C4-2B (cell line): ENCODE measurements around the gene NUBPL.

Experiments
- ZFX ChIP-seq: fragments of 450-650 bp; IDR thresholded peaks from 2 replicates; pipeline ENCODE4 v1.6.1; 2017
- TF ChIP-seq, protein P1 (sequence below): fragments of 450-650 bp; conservative IDR thresholded peaks from 2 replicates; pipeline ENCODE4 v1.5.1; 2017; ENCODE audit warnings: mild to moderate bottlenecking

DNA sequence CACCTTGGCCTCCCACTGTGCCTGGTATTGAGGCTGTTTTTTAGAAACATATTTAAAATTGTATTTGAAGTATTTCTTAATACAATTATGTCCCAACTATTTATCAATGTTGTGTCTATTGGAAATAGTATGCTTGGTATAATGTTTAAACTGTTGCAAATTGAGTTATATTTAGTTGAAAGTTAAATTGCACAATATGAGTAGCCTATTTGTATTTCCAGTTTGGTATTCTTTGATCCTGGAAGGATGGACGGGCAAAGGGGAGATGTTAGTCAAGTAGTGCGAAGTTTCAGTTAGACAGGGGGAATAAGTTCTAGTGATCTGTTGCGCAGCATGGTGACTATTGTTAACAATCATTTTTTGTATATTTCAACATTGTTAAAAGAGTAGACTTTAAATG is 111.5 kb downstream of the NUBPL start:
- TF ChIP-seq, protein P1, sequence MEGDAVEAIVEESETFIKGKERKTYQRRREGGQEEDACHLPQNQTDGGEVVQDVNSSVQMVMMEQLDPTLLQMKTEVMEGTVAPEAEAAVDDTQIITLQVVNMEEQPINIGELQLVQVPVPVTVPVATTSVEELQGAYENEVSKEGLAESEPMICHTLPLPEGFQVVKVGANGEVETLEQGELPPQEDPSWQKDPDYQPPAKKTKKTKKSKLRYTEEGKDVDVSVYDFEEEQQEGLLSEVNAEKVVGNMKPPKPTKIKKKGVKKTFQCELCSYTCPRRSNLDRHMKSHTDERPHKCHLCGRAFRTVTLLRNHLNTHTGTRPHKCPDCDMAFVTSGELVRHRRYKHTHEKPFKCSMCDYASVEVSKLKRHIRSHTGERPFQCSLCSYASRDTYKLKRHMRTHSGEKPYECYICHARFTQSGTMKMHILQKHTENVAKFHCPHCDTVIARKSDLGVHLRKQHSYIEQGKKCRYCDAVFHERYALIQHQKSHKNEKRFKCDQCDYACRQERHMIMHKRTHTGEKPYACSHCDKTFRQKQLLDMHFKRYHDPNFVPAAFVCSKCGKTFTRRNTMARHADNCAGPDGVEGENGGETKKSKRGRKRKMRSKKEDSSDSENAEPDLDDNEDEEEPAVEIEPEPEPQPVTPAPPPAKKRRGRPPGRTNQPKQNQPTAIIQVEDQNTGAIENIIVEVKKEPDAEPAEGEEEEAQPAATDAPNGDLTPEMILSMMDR = no peak
- no peak for TF ChIP-seq ZFX
